RWPE2 (cell line): ENCODE measurements around the gene PRSS36.

Experiments used
- ATAC-seq: fragments of 200-7000 bp; cut with Tn5 transposase; 3 replicates; pipeline ENCODE4 v1.9.1; 2021; ENCODE audit warnings: low read depth
- DNase-seq: peaks from one replicate; pipeline ENCODE4 v3.0.0-alpha.2; 2020; ENCODE audit warnings: low spot score
- H3K27ac ChIP-seq: fragments of 450-650 bp; 2 replicates; pipeline ENCODE4 v1.5.1; 2017; ENCODE audit warnings: mild to moderate bottlenecking; ENCODE audit not compliant: poor library complexity, severe bottlenecking
- H3K27me3 ChIP-seq: fragments of 250-450 bp; sonication (Bioruptor Pico); 2 replicates; pipeline ENCODE4 v1.5.1; 2021; ENCODE audit warnings: mild to moderate bottlenecking, moderate library complexity; ENCODE audit not compliant: insufficient read depth, poor library complexity, severe bottlenecking
- H3K36me3 ChIP-seq: fragments of 250-450 bp; sonication (Bioruptor Pico); 2 replicates; pipeline ENCODE4 v1.5.1; 2020; ENCODE audit warnings: low read depth, mild to moderate bottlenecking, moderate library complexity
- H3K4me1 ChIP-seq: fragments of 250-450 bp; sonication (Bioruptor Pico); 2 replicates; pipeline ENCODE4 v1.5.1; 2021; ENCODE audit warnings: mild to moderate bottlenecking, moderate library complexity; ENCODE audit not compliant: insufficient read depth, poor library complexity, severe bottlenecking
- H3K4me3 ChIP-seq: fragments of 250-450 bp; sonication (Bioruptor Pico); 2 replicates; pipeline ENCODE4 v1.5.1; 2021; ENCODE audit warnings: mild to moderate bottlenecking, moderate library complexity; ENCODE audit not compliant: severe bottlenecking
- H3K9me3 ChIP-seq: fragments of 250-450 bp; sonication (Bioruptor Pico); 2 replicates; pipeline ENCODE4 v1.5.1; 2021; ENCODE audit warnings: mild to moderate bottlenecking, moderate library complexity; ENCODE audit not compliant: severe bottlenecking
- CTCF ChIP-seq: fragments of 450-650 bp; IDR thresholded peaks from one replicate; pipeline ENCODE4 v1.5.1; 2017; ENCODE audit warnings: mild to moderate bottlenecking, moderate library complexity; ENCODE audit not compliant: poor library complexity, severe bottlenecking

Gene PRSS36

GRCh38 chr16:31132303-31132979 is 17.4 kb downstream of the PRSS36 start:
- no peaks in the 10 kb centered on the region for H3K27me3 ChIP-seq
- peak; percentile 63 for DNase-seq
- peak overlapping the region; percentile 75 for H3K27ac ChIP-seq
- no peak overlapping the region for H3K4me3 ChIP-seq
- H3K4me1 ChIP-seq, result peaks cover 41% of the 10 kb centered on the region
- peaks cover 45% of the 10 kb centered on the region for H3K36me3 ChIP-seq
- TF ChIP-seq CTCF, result no peak
- no peaks in the 10 kb centered on the region for H3K9me3 ChIP-seq
- no peak for ATAC-seq

GRCh38 chr16:31131841-31132271 is 18.0 kb downstream of the PRSS36 start:
- DNase-seq (peak; percentile 61), ATAC-seq (0 out of 3 replicates have a peak, but pooled peaks have one; percentile 4)
- Histone ChIP-seq H3K4me1 (peaks cover 41% of the 10 kb centered on the region), H3K9me3 (no peaks in the 10 kb centered on the region), H3K27ac (peak overlapping the region; percentile 75), H3K36me3 (peaks cover 45% of the 10 kb centered on the region), H3K4me3 (no peak overlapping the region), H3K27me3 (no peaks in the 10 kb centered on the region)
- TF ChIP-seq CTCF, result no peak

GRCh38 chr16:31131416-31131815 is 18.4 kb downstream of the PRSS36 start:
- no peak for TF ChIP-seq CTCF
- H3K36me3 ChIP-seq, result peaks cover 45% of the 10 kb centered on the region
- ATAC-seq, result no peak

GRCh38 chr16:31130899-31131298 is 19.0 kb downstream of the PRSS36 start:
- Histone ChIP-seq H3K27ac (peak overlapping the region; percentile 75), H3K27me3 (no peaks in the 10 kb centered on the region), H3K9me3 (no peaks in the 10 kb centered on the region), H3K36me3 (peaks cover 45% of the 10 kb centered on the region), H3K4me3 (no peak overlapping the region), H3K4me1 (peaks cover 40% of the 10 kb centered on the region)
- ATAC-seq (peak; percentile 77), DNase-seq (peak; percentile 92)
- no peak for TF ChIP-seq CTCF

More at GRCh38 chr16:31131416-31131815, 18.4 kb downstream of the PRSS36 start:
- no peak overlapping the region for H3K4me3 ChIP-seq
- no peaks in the 10 kb centered on the region for H3K27me3 ChIP-seq
- H3K4me1 ChIP-seq, result peaks cover 41% of the 10 kb centered on the region
- peak overlapping the region; percentile 75 for H3K27ac ChIP-seq
- DNase-seq, result peak; percentile 52
- H3K9me3 ChIP-seq, result no peaks in the 10 kb centered on the region

- TF ChIP-seq CTCF, result no peak
- peaks cover 37% of the 10 kb centered on the region for H3K4me1 ChIP-seq
- no peaks in the 10 kb centered on the region for H3K27me3 ChIP-seq
- H3K36me3 ChIP-seq, result peaks cover 45% of the 10 kb centered on the region
- DNase-seq (peak; percentile 58), ATAC-seq (peak; percentile 0; the same call in 2 of the 3 replicates)
- peak overlapping the region; percentile 75 for H3K27ac ChIP-seq
- H3K9me3 ChIP-seq, result no peaks in the 10 kb centered on the region
- no peak overlapping the region for H3K4me3 ChIP-seq
These were observed 19.5 kb downstream of the PRSS36 start for GRCh38 chr16:31130336-31130891.
